Measurements from ENCODE around the gene PTOV1.

Gene PTOV1

DNA sequence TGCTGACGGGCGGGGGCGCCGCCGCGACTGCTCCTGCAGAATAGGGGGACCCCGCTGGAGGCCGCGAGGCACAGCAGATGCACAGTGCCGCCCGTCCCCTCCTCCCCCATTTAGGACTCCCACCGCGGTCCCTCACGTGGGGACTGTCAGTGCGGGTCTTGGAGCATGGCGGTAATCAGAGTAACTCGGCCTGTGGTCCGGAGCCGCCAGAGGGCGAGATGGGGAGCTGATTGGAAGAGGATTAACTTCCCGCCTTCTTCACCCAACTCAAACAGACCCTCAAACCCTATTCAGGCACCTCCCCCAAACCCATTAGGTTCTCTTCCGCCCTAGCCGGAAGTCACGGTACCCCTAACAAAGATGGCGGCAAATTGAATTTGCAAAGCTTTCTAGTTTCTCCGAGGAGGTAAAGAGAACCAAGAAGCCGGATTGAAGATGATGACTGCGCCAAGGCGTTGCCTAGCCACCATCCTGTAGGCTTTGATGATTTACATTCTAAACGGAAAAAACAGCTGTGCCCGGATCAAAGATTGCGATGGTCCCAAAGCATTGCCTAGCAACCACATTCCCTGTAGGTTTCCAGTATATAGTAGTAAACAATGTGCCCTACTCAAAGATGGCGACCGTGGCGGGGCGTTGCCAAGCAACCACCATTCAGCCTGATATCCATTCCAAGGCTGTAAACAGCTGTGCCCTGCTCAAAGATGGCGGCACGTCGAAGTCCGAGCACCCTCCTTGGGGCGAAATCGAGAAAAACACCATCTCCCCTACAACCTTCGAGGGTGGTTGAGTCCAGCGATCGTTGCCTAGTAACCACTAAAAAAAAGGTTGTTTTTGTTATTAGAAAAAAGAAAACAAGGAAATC, 37.7 kb upstream of the PTOV1 start, which contains the start of gene FUZ:
TSS of gene FUZ (minus strand) at position 296 of the 865 bp plus-strand sequence. CDS start at position 110, 186 bp downstream.
- H3K9ac ChIP-seq (ENCODE audit: low read length), result peak within 1 kb of the TSS; percentile 95
- H2BK5ac ChIP-seq (ENCODE audit: low read depth, low read length, poor library complexity, severe bottlenecking), result no peak within 1 kb of the TSS
- H3K4ac ChIP-seq (ENCODE audit: low read depth in 1 of 2, low read length in 2 of 2), result peak within 1 kb of the TSS; percentile 9 to 90
- H3K4me3 ChIP-seq (ENCODE audit: insufficient read depth in 1 of 2, low read depth in 1 of 2, low read length in 2 of 2), result peak within 1 kb of the TSS; percentile 71 to 83
- peak within 1 kb of the TSS in 1 of 2 experiments; percentile 92 for H3K14ac ChIP-seq (ENCODE audit: low read length in 2 of 2)
- peak within 1 kb of the TSS in 1 of 2 experiments; percentile 72 for H2BK12ac ChIP-seq (ENCODE audit: low read length in 2 of 2)
- H2BK15ac ChIP-seq (ENCODE audit: low read depth, poor library complexity, severe bottlenecking), result peak within 1 kb of the TSS; percentile 84
- H3K4me1 ChIP-seq (ENCODE audit: control insufficient read depth, insufficient read depth, low read depth, low read length), result peaks cover 21% of the 10 kb centered on the region
- peak within 1 kb of the TSS; percentile 6 for H2AK5ac ChIP-seq (ENCODE audit: low read length, severe bottlenecking)
- H2BK120ac ChIP-seq (ENCODE audit: low read depth, low read length), result no peak within 1 kb of the TSS
- H3K27ac ChIP-seq (ENCODE audit: low read length, poor library complexity, severe bottlenecking), result peak within 1 kb of the TSS; percentile 83
- DNase-seq, result peak; percentile 99
- peak within 1 kb of the TSS; percentile 94 for H4K8ac ChIP-seq (ENCODE audit: low read length)
- H4K91ac ChIP-seq (ENCODE audit: low read length), result peak within 1 kb of the TSS; percentile 27
- H3K27me3 ChIP-seq (ENCODE audit: control insufficient read depth in 1 of 2, insufficient read depth in 1 of 2, low read length in 2 of 2), result no peaks in the 10 kb centered on the region
- H3K79me1 ChIP-seq (replicated peaks; ENCODE audit: low read length, poor library complexity, severe bottlenecking), result peaks cover 3% of the 10 kb centered on the region
- under 1% methylated on average over 31 of the region's 45 CpGs for WGBS
- H3K23ac ChIP-seq (ENCODE audit: low read length in 2 of 2), result peak within 1 kb of the TSS in 1 of 2 experiments; percentile 77
- peaks cover under 1 to 9% of the 10 kb centered on the region in 2 experiments for H3K36me3 ChIP-seq (ENCODE audit: control insufficient read depth in 1 of 2, insufficient read depth in 2 of 2, low read depth in 1 of 2, low read length in 2 of 2)
- peak within 1 kb of the TSS; percentile 73 for H2AFZ ChIP-seq (ENCODE audit: low read depth, low read length)
- peak within 1 kb of the TSS; percentile 94 for H3K4me2 ChIP-seq (ENCODE audit: low read length, poor library complexity, severe bottlenecking)
- H3K9me3 ChIP-seq (ENCODE audit: control insufficient read depth, low read length), result no peaks in the 10 kb centered on the region
- H3K18ac ChIP-seq (ENCODE audit: low read depth in 1 of 2, low read length in 2 of 2), result peak within 1 kb of the TSS; percentile 23 to 85

DNA sequence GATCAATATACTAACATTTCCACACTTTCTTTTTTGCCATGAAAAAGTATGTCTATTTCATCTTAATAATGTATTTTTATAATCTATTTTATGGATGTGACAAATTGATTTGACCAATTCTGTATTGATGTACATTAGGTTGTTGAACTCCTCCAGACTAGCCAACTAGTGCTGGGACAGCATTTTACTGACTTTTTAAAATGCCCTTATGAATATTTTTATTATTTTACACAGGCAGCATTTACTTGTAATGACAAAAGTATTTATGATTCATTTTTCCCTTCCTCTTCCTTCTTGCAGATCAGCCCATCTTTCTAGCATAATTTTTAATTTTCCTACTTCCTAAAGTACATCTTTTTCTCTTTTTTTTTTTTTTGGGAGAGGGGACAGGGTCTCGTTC, 36.9 kb upstream of the PTOV1 start:
- Histone ChIP-seq H2BK15ac (ENCODE audit: low read depth, poor library complexity, severe bottlenecking) (no peak overlapping the region), H2AK5ac (ENCODE audit: low read length, severe bottlenecking) (no peak overlapping the region), H3K36me3 (ENCODE audit: control insufficient read depth in 1 of 2, insufficient read depth in 2 of 2, low read depth in 1 of 2, low read length in 2 of 2) (peaks cover 0 to 5% of the 10 kb centered on the region in 2 experiments), H3K18ac (ENCODE audit: low read depth in 1 of 2, low read length in 2 of 2) (no peak overlapping the region), H3K23ac (ENCODE audit: low read length in 2 of 2) (no peak overlapping the region), H3K4ac (ENCODE audit: low read depth in 1 of 2, low read length in 2 of 2) (no peak overlapping the region), H4K8ac (ENCODE audit: low read length) (no peak overlapping the region), H2BK120ac (ENCODE audit: low read depth, low read length) (no peak overlapping the region), H3K4me3 (ENCODE audit: insufficient read depth in 1 of 2, low read depth in 1 of 2, low read length in 2 of 2) (peak overlapping the region in 1 of 2 experiments; percentile 83), H3K27me3 (ENCODE audit: control insufficient read depth in 1 of 2, insufficient read depth in 1 of 2, low read length in 2 of 2) (no peaks in the 10 kb centered on the region), H4K91ac (ENCODE audit: low read length) (no peak overlapping the region), H3K9ac (ENCODE audit: low read length) (peak overlapping the region; percentile 95), H2BK12ac (ENCODE audit: low read length in 2 of 2) (no peak overlapping the region), H3K4me1 (ENCODE audit: control insufficient read depth, insufficient read depth, low read depth, low read length) (peaks cover 18% of the 10 kb centered on the region), H2AFZ (ENCODE audit: low read depth, low read length) (no peak overlapping the region), H2BK5ac (ENCODE audit: low read depth, low read length, poor library complexity, severe bottlenecking) (no peak overlapping the region), H3K9me3 (ENCODE audit: control insufficient read depth, low read length) (no peaks in the 10 kb centered on the region), H3K14ac (ENCODE audit: low read length in 2 of 2) (no peak overlapping the region), H3K4me2 (ENCODE audit: low read length, poor library complexity, severe bottlenecking) (no peak overlapping the region), H3K27ac (ENCODE audit: low read length, poor library complexity, severe bottlenecking) (no peak overlapping the region), H3K79me1 (replicated peaks; ENCODE audit: low read length, poor library complexity, severe bottlenecking) (peaks cover 3% of the 10 kb centered on the region)
- WGBS, result 83% methylated on average over 1 of the region's 1 CpG
- no peak for DNase-seq

DNA sequence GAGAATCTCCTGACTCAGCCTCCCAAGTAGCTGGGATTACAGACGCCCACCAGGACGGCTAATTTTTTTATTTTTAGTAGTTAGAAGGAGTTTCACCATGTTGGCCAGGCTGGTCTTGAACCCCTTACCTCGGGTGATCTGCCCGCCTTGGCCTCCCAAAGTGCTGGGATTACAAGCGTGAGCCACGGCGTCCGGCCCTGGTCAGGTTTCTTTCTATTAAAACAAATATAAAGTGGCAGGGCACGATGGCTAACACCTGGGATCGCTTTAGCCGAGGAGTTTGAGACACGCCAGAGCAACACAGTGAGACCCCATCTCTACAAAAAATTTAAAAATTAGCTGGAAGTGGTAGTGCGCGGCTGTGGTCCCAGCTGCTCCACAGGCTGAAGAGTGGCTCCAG, 34.4 kb upstream of the PTOV1 start:
- no peak overlapping the region for H2BK120ac ChIP-seq (ENCODE audit: low read depth, low read length)
- H4K91ac ChIP-seq (ENCODE audit: low read length), result no peak overlapping the region
- no peak overlapping the region for H3K4me2 ChIP-seq (ENCODE audit: low read length, poor library complexity, severe bottlenecking)
- no peak overlapping the region for H2AFZ ChIP-seq (ENCODE audit: low read depth, low read length)
- H4K8ac ChIP-seq (ENCODE audit: low read length), result no peak overlapping the region
- H3K4ac ChIP-seq (ENCODE audit: low read depth in 1 of 2, low read length in 2 of 2), result no peak overlapping the region
- peaks cover 14% of the 10 kb centered on the region for H3K79me1 ChIP-seq (replicated peaks; ENCODE audit: low read length, poor library complexity, severe bottlenecking)
- no peaks in the 10 kb centered on the region for H3K9me3 ChIP-seq (ENCODE audit: control insufficient read depth, low read length)
- H3K9ac ChIP-seq (ENCODE audit: low read length), result peak overlapping the region; percentile 99
- no peak overlapping the region for H2BK15ac ChIP-seq (ENCODE audit: low read depth, poor library complexity, severe bottlenecking)
- H3K36me3 ChIP-seq (ENCODE audit: control insufficient read depth in 1 of 2, insufficient read depth in 2 of 2, low read depth in 1 of 2, low read length in 2 of 2), result peaks cover 11% of the 10 kb centered on the region in 2 experiments
- no peak overlapping the region for H3K23ac ChIP-seq (ENCODE audit: low read length in 2 of 2)
- no peak overlapping the region for H3K14ac ChIP-seq (ENCODE audit: low read length in 2 of 2)
- no peak overlapping the region for H2BK12ac ChIP-seq (ENCODE audit: low read length in 2 of 2)
- H3K18ac ChIP-seq (ENCODE audit: low read depth in 1 of 2, low read length in 2 of 2), result no peak overlapping the region
- no peaks in the 10 kb centered on the region for H3K27me3 ChIP-seq (ENCODE audit: control insufficient read depth in 1 of 2, insufficient read depth in 1 of 2, low read length in 2 of 2)
- H3K4me1 ChIP-seq (ENCODE audit: control insufficient read depth, insufficient read depth, low read depth, low read length), result peaks cover 18% of the 10 kb centered on the region
- no peak overlapping the region for H2BK5ac ChIP-seq (ENCODE audit: low read depth, low read length, poor library complexity, severe bottlenecking)
- no peak for DNase-seq
- H2AK5ac ChIP-seq (ENCODE audit: low read length, severe bottlenecking), result no peak overlapping the region
- peak overlapping the region in 1 of 2 experiments; percentile 99 for H3K4me3 ChIP-seq (ENCODE audit: insufficient read depth in 1 of 2, low read depth in 1 of 2, low read length in 2 of 2)
- H3K27ac ChIP-seq (ENCODE audit: low read length, poor library complexity, severe bottlenecking), result no peak overlapping the region
- 94% methylated on average over 14 of the region's 14 CpGs for WGBS

DNA sequence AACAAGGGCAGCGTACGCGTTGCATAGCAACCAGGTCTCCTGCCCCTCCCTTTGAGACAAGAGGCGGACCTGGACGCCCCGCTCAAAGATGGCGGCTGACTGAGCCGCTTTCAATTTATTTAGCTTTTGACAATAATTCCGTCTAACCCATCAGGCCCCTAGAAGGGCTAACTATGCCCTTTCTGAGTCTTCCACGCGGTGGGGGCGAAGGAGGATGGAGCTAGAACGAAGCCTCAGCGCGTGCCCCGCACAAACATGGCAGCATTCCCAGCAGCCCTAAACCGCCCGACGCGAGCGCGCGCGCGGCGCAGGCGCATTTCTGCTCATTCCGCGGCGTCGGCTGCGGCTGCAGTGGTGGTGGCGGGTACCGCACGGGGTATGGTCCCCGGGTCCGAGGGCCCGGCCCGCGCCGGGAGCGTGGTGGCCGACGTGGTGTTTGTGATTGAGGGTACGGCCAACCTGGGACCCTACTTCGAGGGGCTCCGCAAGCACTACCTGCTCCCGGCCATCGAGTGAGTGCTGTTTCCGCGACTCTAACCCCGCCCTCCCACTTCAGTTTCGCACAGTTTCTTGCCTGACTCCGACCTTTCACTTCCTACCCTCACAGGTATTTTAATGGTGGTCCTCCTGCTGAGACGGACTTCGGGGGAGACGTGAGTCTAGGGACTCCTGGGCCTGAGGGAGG, 32.9 kb upstream of the PTOV1 start, which contains the start of gene MED25:
TSS of gene MED25 (plus strand) at position 326 of the 685 bp plus-strand sequence. CDS start at position 379, 53 bp downstream.
- peak; percentile 93 for DNase-seq
- Histone ChIP-seq H3K27ac (ENCODE audit: low read length, poor library complexity, severe bottlenecking) (peak within 1 kb of the TSS; percentile 99), H2AFZ (ENCODE audit: low read depth, low read length) (peak within 1 kb of the TSS; percentile 67), H3K4ac (ENCODE audit: low read depth in 1 of 2, low read length in 2 of 2) (peak within 1 kb of the TSS; percentile 46 to 92), H3K4me3 (ENCODE audit: insufficient read depth in 1 of 2, low read depth in 1 of 2, low read length in 2 of 2) (peak within 1 kb of the TSS; percentile 76 to 99), H4K8ac (ENCODE audit: low read length) (peak within 1 kb of the TSS; percentile 96), H3K23ac (ENCODE audit: low read length in 2 of 2) (no peak within 1 kb of the TSS), H2BK15ac (ENCODE audit: low read depth, poor library complexity, severe bottlenecking) (no peak within 1 kb of the TSS), H3K4me1 (ENCODE audit: control insufficient read depth, insufficient read depth, low read depth, low read length) (peaks cover 11% of the 10 kb centered on the region), H2AK5ac (ENCODE audit: low read length, severe bottlenecking) (peak within 1 kb of the TSS; percentile 10), H3K27me3 (ENCODE audit: control insufficient read depth in 1 of 2, insufficient read depth in 1 of 2, low read length in 2 of 2) (no peaks in the 10 kb centered on the region), H3K18ac (ENCODE audit: low read depth in 1 of 2, low read length in 2 of 2) (peak within 1 kb of the TSS; percentile 85 to 93), H2BK5ac (ENCODE audit: low read depth, low read length, poor library complexity, severe bottlenecking) (peak within 1 kb of the TSS; percentile 96), H3K36me3 (ENCODE audit: control insufficient read depth in 1 of 2, insufficient read depth in 2 of 2, low read depth in 1 of 2, low read length in 2 of 2) (peaks cover 13 to 15% of the 10 kb centered on the region in 2 experiments), H3K9ac (ENCODE audit: low read length) (peak within 1 kb of the TSS; percentile 99), H3K4me2 (ENCODE audit: low read length, poor library complexity, severe bottlenecking) (peak within 1 kb of the TSS; percentile 91), H4K91ac (ENCODE audit: low read length) (peak within 1 kb of the TSS; percentile 87), H2BK120ac (ENCODE audit: low read depth, low read length) (peak within 1 kb of the TSS; percentile 77), H2BK12ac (ENCODE audit: low read length in 2 of 2) (peak within 1 kb of the TSS; percentile 52 to 76), H3K9me3 (ENCODE audit: control insufficient read depth, low read length) (no peaks in the 10 kb centered on the region), H3K14ac (ENCODE audit: low read length in 2 of 2) (peak within 1 kb of the TSS in 1 of 2 experiments; percentile 0), H3K79me1 (replicated peaks; ENCODE audit: low read length, poor library complexity, severe bottlenecking) (peaks cover 16% of the 10 kb centered on the region)
- under 1% methylated on average over 50 of the region's 57 CpGs for WGBS
